ENCODE data around the gene CREB5. TPM values are rescaled to one million over a fixed set of nuclear protein-coding genes. Genes with fewer than 3 reads are reported as not detected.

The CREB5 gene
- total RNA-seq, 1 experiment from 2014 or later: 19.2 TPM

- Mint-ChIP-seq H3K27ac (ENCODE audit: unreplicated experiment) (no peak overlapping the region), H3K27me3 (ENCODE audit: unreplicated experiment) (no peaks in the 10 kb centered on the region), H3K4me1 (ENCODE audit: low read depth, unreplicated experiment) (peaks cover 14% of the 10 kb centered on the region), H3K36me3 (ENCODE audit: insufficient read depth, unreplicated experiment) (no peaks in the 10 kb centered on the region), H3K9me3 (ENCODE audit: low read depth, unreplicated experiment) (no peaks in the 10 kb centered on the region), H3K4me3 (ENCODE audit: low read depth, unreplicated experiment) (no peak overlapping the region)
- CTCF ChIA-PET: interaction anchor here (0.7 kb wide), 1 partner anchor 89 kb away, joined by 3 read pairs; no protein-coding TSS in a partner anchor
- intact Hi-C loops (cut with micrococcal nuclease; ENCODE audit: unreplicated experiment): no loop called here
- no peak for DNase-seq
- TF ChIP-seq CTCF (IDR thresholded peaks at IDR 0.05; ENCODE audit: unreplicated experiment): no peak
- BruUV-seq (replicated peaks): no TSS peak
These were observed 118.5 kb downstream of the CREB5 start for GRCh38 chr7:28530803-28531175.

GRCh38 chr7:28531291-28531690 lies 119.0 kb downstream of the CREB5 start:
- Mint-ChIP-seq H3K27me3 (ENCODE audit: unreplicated experiment) (no peaks in the 10 kb centered on the region), H3K27ac (ENCODE audit: unreplicated experiment) (no peak overlapping the region), H3K4me1 (ENCODE audit: low read depth, unreplicated experiment) (peaks cover 14% of the 10 kb centered on the region), H3K9me3 (ENCODE audit: low read depth, unreplicated experiment) (no peaks in the 10 kb centered on the region), H3K4me3 (ENCODE audit: low read depth, unreplicated experiment) (no peak overlapping the region), H3K36me3 (ENCODE audit: insufficient read depth, unreplicated experiment) (no peaks in the 10 kb centered on the region)
- CTCF ChIA-PET: no interaction called here
- no peak for TF ChIP-seq CTCF (IDR thresholded peaks at IDR 0.05; ENCODE audit: unreplicated experiment)
- intact Hi-C loops (cut with micrococcal nuclease; ENCODE audit: unreplicated experiment): no loop called here
- no peak for DNase-seq
- no TSS peak for BruUV-seq (replicated peaks)

GRCh38 chr7:28532181-28532580 lies 119.9 kb downstream of the CREB5 start:
- CTCF ChIA-PET: no interaction called here
- Mint-ChIP-seq H3K4me3 (ENCODE audit: low read depth, unreplicated experiment) (no peak overlapping the region), H3K36me3 (ENCODE audit: insufficient read depth, unreplicated experiment) (no peaks in the 10 kb centered on the region), H3K27me3 (ENCODE audit: unreplicated experiment) (no peaks in the 10 kb centered on the region), H3K4me1 (ENCODE audit: low read depth, unreplicated experiment) (peaks cover 14% of the 10 kb centered on the region), H3K27ac (ENCODE audit: unreplicated experiment) (no peak overlapping the region), H3K9me3 (ENCODE audit: low read depth, unreplicated experiment) (no peaks in the 10 kb centered on the region)
- TF ChIP-seq CTCF (IDR thresholded peaks at IDR 0.05; ENCODE audit: unreplicated experiment): no peak
- intact Hi-C loops (cut with micrococcal nuclease; ENCODE audit: unreplicated experiment): no loop called here
- DNase-seq: no peak
- no TSS peak for BruUV-seq (replicated peaks)

GRCh38 chr7:28533267-28533666 lies 120.9 kb downstream of the CREB5 start:
- intact Hi-C loops (cut with micrococcal nuclease; ENCODE audit: unreplicated experiment): no loop called here
- CTCF ChIA-PET: no interaction called here
- no peak for DNase-seq
- peaks cover 14% of the 10 kb centered on the region for H3K4me1 Mint-ChIP-seq (ENCODE audit: low read depth, unreplicated experiment)
- no peaks in the 10 kb centered on the region for H3K36me3 Mint-ChIP-seq (ENCODE audit: insufficient read depth, unreplicated experiment)
- no TSS peak for BruUV-seq (replicated peaks)
- H3K4me3 Mint-ChIP-seq (ENCODE audit: low read depth, unreplicated experiment): no peak overlapping the region
- H3K27ac Mint-ChIP-seq (ENCODE audit: unreplicated experiment): no peak overlapping the region
- no peaks in the 10 kb centered on the region for H3K9me3 Mint-ChIP-seq (ENCODE audit: low read depth, unreplicated experiment)
- no peaks in the 10 kb centered on the region for H3K27me3 Mint-ChIP-seq (ENCODE audit: unreplicated experiment)
- TF ChIP-seq CTCF (IDR thresholded peaks at IDR 0.05; ENCODE audit: unreplicated experiment): no peak

Measured in Calu3 (cell line).